Measurements from ENCODE around the gene LTO1.

DNA sequence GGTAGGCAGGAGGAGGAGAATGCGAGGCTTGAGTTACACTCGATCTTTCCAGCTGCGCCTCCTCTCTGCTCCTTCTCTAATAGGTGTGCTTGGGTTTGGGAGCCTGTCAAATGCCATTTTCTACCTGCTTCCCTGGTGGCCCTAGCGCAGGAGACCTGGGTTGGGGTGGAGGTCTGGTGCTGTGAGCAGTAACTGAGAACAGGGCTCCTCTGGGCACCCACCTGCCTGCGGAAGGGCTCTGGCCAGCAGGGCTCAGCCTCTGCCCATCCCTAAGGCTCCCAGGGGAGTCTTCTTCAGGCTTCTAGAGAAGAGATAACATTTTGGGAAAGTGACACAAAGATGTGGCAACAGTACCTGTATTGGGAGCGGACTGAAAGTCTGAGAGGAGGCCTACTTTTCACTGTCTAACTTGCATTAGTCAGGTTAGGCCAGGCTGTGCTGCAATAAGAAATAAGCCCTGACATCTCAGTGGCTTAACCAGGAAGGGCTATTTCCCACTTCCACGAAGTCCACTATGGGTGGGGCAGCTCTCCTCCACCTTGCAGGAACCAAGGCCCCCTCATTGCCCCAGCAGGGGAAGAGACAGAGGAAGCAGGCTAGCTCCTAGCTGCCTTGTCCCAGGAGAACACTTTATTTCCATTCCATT is 7.7 kb upstream of the LTO1 start:
- TF ChIP-seq, protein P1, sequence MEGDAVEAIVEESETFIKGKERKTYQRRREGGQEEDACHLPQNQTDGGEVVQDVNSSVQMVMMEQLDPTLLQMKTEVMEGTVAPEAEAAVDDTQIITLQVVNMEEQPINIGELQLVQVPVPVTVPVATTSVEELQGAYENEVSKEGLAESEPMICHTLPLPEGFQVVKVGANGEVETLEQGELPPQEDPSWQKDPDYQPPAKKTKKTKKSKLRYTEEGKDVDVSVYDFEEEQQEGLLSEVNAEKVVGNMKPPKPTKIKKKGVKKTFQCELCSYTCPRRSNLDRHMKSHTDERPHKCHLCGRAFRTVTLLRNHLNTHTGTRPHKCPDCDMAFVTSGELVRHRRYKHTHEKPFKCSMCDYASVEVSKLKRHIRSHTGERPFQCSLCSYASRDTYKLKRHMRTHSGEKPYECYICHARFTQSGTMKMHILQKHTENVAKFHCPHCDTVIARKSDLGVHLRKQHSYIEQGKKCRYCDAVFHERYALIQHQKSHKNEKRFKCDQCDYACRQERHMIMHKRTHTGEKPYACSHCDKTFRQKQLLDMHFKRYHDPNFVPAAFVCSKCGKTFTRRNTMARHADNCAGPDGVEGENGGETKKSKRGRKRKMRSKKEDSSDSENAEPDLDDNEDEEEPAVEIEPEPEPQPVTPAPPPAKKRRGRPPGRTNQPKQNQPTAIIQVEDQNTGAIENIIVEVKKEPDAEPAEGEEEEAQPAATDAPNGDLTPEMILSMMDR (IDR thresholded peaks at IDR 0.05), result no peak
- no peak for TF ChIP-seq ZFX (IDR thresholded peaks at IDR 0.05; ENCODE audit: borderline replicate concordance)
